ENCODE results near the gene INTS1.

INTS1 gene

DNA sequence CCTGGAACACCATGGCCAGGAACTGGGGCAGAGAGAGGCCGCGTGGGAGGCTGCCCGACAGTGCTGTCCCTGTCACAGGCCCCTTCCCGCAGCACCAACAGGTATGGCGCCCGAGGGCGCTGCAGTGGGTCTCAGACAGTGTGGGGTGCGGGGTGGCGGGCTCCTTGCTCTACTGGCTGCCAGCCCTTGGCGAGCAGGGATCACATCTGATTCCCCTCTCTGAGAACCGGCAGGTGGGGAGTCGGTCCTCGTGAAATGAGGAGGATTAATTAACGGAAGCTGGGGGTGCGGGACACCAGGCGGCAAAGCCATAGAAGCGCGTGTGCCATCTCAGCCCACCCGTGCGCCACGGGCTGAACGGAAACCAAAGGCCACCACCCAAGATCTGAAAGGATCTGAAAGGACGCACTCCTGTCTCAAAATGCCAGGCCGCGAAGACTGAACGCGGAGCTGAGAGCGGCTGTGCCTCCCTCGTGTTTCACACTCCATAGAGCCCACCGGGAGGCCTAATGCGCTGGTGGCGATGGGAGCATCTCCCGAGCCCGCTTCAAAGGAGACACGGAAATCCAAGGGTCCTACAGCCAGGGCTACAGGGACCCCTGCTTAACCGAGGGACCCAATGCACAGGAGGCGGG lies 6.8 kb downstream of the INTS1 start:
- Histone ChIP-seq H3K4me1 (ENCODE audit: insufficient read depth, low read length) (no peaks in the 10 kb centered on the region), H3K36me3 (ENCODE audit: insufficient read depth, low read length) (peaks cover 7% of the 10 kb centered on the region), H3K9ac (ENCODE audit: low read depth, low read length) (no peak overlapping the region), H3K9me3 (ENCODE audit: control insufficient read depth, insufficient read depth, low read length) (no peaks in the 10 kb centered on the region)

DNA sequence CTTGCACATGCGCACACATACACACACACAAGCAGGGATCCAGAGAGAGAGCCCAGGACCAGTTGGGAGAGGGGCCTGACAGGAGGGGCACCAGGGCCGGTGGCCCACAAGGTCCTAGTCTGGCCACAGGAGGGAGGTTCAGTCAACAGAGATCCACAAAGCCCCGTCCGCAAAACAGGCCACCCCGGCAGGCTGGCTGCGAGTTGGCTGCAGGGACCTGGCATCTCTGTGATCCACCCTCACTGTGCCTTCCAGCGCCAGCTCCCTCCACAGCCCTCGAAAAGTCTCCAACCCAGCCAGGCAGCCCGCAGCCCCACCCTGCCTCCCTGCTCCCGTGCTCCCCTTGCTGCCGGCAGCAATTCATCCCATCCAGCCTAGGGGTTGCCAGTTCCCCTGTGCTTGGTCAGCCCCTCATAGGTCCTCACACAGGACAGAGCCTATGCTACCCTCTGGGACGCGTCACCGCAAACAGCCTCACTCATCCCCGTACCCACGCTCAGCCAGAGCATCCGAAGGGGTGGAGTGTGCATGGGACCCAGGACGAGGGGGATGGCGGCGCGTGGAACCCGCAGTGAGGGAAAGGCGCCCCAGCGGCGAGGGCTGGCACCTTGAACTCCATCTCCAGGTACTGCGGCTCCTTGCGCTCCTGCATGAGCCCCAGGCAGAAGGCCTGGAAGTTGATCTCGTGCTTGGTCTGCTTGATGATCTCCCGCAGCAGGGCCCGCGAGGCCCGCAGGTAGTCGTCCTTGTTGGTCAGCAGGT lies 7.5 kb downstream of the INTS1 start:
- Histone ChIP-seq H3K9me3 (ENCODE audit: control insufficient read depth, insufficient read depth, low read length) (no peaks in the 10 kb centered on the region), H3K4me1 (ENCODE audit: insufficient read depth, low read length) (no peaks in the 10 kb centered on the region), H3K9ac (ENCODE audit: low read depth, low read length) (no peak overlapping the region), H3K36me3 (ENCODE audit: insufficient read depth, low read length) (peaks cover 3% of the 10 kb centered on the region; the same call in 1 of the 2 replicates)

DNA sequence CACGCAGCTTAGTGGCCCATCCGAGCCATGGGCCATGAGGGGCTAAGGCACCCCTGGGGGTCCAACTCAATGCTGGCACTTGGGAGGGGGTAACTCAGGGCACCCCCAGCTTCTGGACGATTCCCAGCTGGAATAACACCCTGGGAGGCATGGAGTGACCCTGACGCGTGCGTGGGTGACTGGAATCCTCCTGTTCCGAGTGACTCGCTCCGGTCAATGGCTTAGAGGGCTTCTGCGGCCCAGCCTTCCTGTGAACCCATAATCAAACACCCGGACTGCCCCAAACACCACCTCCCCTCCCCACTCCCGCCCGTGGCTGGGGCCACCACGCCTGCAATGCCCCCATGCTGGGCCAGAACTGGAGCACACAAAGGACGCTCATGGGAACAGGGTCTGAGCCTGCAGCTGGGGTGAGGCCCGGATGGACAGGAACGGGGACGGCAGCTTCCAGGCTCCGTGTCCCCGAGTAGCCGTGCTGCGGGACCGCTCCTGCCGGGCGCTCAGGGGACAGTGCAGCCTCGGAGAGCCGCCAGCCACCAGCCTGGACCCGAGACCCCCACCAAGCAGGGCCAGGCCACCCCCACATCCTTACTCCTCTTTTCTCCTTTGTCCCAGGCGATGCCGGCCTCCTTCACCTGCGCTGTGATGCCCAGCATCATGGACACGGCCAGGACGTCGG lies 8.5 kb downstream of the INTS1 start:
- Histone ChIP-seq H3K4me1 (ENCODE audit: insufficient read depth, low read length) (no peaks in the 10 kb centered on the region), H3K9me3 (ENCODE audit: control insufficient read depth, insufficient read depth, low read length) (no peaks in the 10 kb centered on the region), H3K36me3 (ENCODE audit: insufficient read depth, low read length) (peaks cover 3% of the 10 kb centered on the region; the same call in 1 of the 2 replicates), H3K9ac (ENCODE audit: low read depth, low read length) (no peak overlapping the region)

DNA sequence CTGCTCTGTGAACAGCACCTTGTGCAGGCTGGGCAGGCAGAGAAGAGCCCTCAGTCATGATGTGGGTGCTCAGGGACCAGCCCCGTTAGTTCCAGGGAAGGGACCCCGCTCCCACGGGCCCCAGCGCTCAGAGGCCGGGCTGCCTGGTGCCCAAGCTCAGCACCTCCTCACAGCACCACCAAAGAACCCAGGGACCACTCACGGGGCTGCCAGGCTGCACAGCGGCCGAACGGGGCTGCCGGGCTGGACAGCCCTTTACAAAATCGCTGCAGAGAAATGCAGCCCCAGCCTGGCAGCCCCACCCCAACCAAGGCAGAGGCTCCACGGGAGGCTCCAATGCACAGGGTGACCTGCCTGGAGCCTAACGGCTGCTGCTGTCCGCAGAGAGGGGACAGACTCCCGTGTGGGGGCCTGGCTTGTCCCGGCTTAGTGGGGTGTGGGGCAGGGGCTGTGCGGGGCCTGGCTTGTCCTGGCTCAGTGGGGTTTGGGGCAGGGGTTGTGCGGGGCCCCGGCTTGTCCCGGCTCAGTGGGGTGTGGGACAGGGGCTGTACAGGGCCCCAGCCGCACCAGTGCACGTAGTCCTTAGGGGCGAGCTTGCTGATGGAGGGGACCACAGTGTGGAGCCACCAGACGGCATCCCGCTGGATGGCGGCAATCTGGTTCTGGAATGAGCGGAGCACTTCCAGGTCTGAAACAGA lies 9.2 kb downstream of the INTS1 start:
- Histone ChIP-seq H3K9ac (ENCODE audit: low read depth, low read length) (no peak overlapping the region), H3K4me1 (ENCODE audit: insufficient read depth, low read length) (no peaks in the 10 kb centered on the region), H3K36me3 (ENCODE audit: insufficient read depth, low read length) (peaks cover 3% of the 10 kb centered on the region; the same call in 1 of the 2 replicates), H3K9me3 (ENCODE audit: control insufficient read depth, insufficient read depth, low read length) (no peaks in the 10 kb centered on the region)

DNA sequence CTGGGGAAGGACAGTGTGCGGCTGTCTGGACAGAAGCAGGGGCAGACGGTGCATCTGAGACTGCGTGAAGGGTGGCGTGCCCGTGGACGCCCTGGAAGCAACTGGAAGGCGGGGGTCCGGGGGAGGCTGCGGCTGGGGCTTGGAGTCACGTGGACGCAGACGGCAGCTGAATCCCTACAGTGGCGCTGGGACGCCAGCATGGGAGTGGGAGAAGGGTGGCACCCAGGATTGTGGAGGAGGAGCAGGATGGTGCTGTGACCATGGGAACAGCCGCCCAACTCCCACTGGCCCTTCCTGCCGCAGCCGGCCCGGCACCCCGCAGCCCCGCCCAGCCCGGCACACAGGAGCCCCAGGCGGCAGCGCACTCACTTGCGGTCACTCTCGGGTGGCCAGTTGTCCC lies 9.7 kb downstream of the INTS1 start:
- Histone ChIP-seq H3K9ac (ENCODE audit: low read depth, low read length) (no peak overlapping the region), H3K4me1 (ENCODE audit: insufficient read depth, low read length) (no peaks in the 10 kb centered on the region), H3K36me3 (ENCODE audit: insufficient read depth, low read length) (peaks cover 5% of the 10 kb centered on the region; the same call in 1 of the 2 replicates), H3K9me3 (ENCODE audit: control insufficient read depth, insufficient read depth, low read length) (no peaks in the 10 kb centered on the region)

DNA sequence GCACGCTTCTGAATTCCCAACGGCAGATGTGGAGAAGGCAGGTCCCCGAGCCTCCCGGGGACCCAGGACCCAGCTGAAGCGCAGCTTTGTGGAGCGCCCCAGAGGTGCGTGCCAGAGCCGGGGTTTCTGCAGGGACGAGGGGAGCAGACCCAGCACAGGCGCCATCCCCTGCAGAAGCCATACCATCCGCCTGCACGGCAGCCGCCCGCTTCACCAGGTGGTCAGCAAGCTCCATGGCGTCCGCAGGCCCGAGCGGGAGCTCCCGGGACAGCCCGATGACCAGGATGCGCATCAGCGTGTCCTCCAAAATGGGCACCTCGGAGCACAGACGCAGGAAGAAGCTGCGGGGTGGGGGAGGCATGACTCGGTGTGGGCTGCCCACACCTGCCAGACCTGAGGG lies 10.6 kb downstream of the INTS1 start:
- Histone ChIP-seq H3K4me1 (ENCODE audit: insufficient read depth, low read length) (no peaks in the 10 kb centered on the region), H3K9ac (ENCODE audit: low read depth, low read length) (no peak overlapping the region), H3K36me3 (ENCODE audit: insufficient read depth, low read length) (peaks cover 5% of the 10 kb centered on the region; the same call in 1 of the 2 replicates), H3K9me3 (ENCODE audit: control insufficient read depth, insufficient read depth, low read length) (no peaks in the 10 kb centered on the region)

DNA sequence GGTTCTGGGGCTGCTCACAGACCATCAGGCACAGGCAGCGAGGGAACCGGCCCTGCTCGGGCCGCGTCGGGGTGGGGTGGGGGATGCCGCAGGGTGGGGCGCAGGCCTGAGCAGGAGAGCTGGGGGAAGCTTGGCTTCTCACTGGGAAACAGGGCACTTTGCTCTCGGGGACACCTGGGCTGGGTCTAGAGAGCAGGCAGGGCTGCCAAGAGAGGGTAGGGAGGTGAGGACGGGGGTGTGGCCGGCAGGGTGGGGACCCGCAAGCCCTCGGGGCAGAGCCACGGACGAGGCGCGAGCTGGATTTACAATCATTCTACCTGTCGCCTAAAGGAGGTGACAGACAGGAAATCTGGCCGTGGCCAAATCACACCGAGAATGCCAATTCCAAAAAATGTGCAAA lies 11.1 kb downstream of the INTS1 start:
- Histone ChIP-seq H3K9me3 (ENCODE audit: control insufficient read depth, insufficient read depth, low read length) (no peaks in the 10 kb centered on the region), H3K36me3 (ENCODE audit: insufficient read depth, low read length) (peaks cover 5% of the 10 kb centered on the region; the same call in 1 of the 2 replicates), H3K9ac (ENCODE audit: low read depth, low read length) (no peak overlapping the region), H3K4me1 (ENCODE audit: insufficient read depth, low read length) (no peaks in the 10 kb centered on the region)

DNA sequence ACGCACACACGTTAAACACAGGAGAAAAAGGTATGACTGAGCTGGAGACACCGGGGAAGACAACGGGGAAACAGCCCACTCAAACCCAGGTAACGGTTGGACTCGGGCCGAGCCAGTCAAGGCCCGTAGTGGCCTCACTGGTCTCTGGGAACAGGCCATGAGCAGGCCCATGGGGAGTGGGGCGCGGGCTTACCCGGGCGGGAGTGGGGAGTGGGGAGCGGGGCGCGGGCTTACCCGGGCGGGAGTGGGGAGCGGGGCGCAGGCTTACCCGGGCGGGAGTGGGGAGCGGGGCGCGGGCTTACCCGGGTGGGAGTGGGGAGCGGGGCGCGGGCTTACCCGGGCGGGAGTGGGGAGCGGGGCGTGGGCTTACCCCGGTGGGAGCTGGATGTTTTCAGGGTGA lies 11.5 kb downstream of the INTS1 start:
- H3K9me3 ChIP-seq (ENCODE audit: control insufficient read depth, insufficient read depth, low read length) = no peaks in the 10 kb centered on the region
- H3K4me1 ChIP-seq (ENCODE audit: insufficient read depth, low read length) = no peaks in the 10 kb centered on the region
- H3K36me3 ChIP-seq (ENCODE audit: insufficient read depth, low read length) = peaks cover 5% of the 10 kb centered on the region; the same call in 1 of the 2 replicates

DNA sequence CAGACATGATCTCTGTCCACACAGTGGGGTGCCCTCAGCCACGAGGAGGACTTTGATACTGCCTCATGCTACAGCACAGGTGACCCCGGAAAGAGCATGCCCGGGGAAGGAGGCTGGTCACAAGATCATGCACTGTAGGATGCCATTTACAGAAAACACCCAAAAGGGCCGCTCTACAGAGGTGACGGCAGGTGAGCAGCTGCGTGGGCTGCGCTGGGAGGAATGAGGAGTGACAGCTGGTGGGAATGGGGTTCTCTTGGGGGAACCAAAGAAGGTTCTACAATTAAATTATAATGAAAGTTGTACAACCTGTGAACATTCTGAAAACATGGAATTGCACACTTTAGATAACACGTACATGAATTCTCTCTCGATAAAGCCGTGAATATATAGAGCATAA lies 12.0 kb downstream of the INTS1 start:
- H3K4me1 ChIP-seq (ENCODE audit: insufficient read depth, low read length) = no peaks in the 10 kb centered on the region
- H3K9me3 ChIP-seq (ENCODE audit: control insufficient read depth, insufficient read depth, low read length) = no peaks in the 10 kb centered on the region
- no peak overlapping the region for H3K9ac ChIP-seq (ENCODE audit: low read depth, low read length)
- peaks cover 6% of the 10 kb centered on the region for H3K36me3 ChIP-seq (ENCODE audit: insufficient read depth, low read length)

More for the DNA sequence above, 11.5 kb downstream of the INTS1 start:
- no peak overlapping the region for H3K9ac ChIP-seq (ENCODE audit: low read depth, low read length)

DNA sequence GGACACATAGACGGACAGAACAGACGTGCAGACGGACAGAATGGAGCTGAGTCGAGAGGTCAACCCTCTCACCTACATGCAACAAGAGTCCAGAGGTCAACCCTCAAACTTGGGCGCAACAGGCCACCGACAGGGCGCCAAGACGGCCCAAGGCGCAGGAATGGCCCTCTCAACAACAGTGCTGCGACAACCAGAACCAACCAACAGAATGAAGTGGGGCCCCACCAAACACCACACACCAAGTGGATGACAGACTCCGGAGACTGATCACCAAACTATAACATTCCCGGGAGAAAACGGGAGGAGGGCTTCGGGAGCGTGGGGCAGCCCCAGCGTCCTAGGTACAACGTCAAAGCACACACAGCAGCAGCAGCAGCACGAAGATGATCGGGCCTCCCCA lies 13.4 kb downstream of the INTS1 start:
- no peak overlapping the region for H3K9ac ChIP-seq (ENCODE audit: low read depth, low read length)
- H3K4me1 ChIP-seq (ENCODE audit: insufficient read depth, low read length) = no peaks in the 10 kb centered on the region
- peaks cover 10% of the 10 kb centered on the region for H3K36me3 ChIP-seq (ENCODE audit: insufficient read depth, low read length)
- no peaks in the 10 kb centered on the region for H3K9me3 ChIP-seq (ENCODE audit: control insufficient read depth, insufficient read depth, low read length)

DNA sequence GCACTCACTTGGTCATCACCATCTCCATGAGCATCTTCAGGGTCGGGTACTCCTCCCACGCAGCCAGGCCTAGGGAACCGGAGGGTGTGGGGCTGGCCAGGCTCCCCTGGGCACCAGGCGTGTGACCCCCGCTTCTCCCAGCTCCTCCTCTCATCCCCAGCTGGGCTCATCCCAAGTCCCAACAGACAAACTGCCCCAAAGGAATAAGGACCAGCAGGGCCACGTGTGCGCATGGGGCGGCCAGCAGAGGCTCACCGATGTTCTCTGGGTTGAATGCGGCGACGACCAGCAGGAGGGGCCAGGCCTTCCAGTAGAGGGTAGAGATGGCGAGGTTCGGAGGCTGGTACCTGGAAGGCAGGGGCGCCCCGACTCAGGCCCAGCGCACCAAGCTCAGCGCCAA lies 14.9 kb downstream of the INTS1 start:
- no peak overlapping the region for H3K9ac ChIP-seq (ENCODE audit: low read depth, low read length)
- peaks cover 12% of the 10 kb centered on the region; the same call in 1 of the 2 replicates for H3K36me3 ChIP-seq (ENCODE audit: insufficient read depth, low read length)
- no peaks in the 10 kb centered on the region for H3K9me3 ChIP-seq (ENCODE audit: control insufficient read depth, insufficient read depth, low read length)
- no peaks in the 10 kb centered on the region for H3K4me1 ChIP-seq (ENCODE audit: insufficient read depth, low read length)

DNA sequence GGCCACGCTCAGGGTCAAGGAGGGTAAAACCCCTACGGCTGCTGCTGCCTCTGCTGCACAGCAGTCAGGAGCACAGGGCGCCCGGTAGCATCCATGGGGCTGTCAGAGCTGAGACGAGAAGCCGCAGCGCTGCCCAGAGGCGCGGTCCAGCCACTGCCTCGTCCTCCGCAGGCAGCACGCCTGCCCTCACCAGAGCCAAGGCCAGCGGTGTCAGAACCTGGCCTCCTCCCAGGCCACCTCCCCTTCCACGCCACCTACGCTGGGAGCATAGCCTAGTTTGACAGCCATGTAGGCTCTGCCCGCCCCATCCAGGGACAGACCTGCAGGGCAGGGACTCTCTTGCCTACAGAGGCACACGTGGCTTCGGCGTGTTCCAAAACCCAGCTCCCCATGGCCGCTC lies 16.2 kb downstream of the INTS1 start:
- Histone ChIP-seq H3K36me3 (ENCODE audit: insufficient read depth, low read length) (peaks cover 12% of the 10 kb centered on the region; the same call in 1 of the 2 replicates), H3K9me3 (ENCODE audit: control insufficient read depth, insufficient read depth, low read length) (no peaks in the 10 kb centered on the region), H3K4me1 (ENCODE audit: insufficient read depth, low read length) (no peaks in the 10 kb centered on the region), H3K9ac (ENCODE audit: low read depth, low read length) (no peak overlapping the region)

DNA sequence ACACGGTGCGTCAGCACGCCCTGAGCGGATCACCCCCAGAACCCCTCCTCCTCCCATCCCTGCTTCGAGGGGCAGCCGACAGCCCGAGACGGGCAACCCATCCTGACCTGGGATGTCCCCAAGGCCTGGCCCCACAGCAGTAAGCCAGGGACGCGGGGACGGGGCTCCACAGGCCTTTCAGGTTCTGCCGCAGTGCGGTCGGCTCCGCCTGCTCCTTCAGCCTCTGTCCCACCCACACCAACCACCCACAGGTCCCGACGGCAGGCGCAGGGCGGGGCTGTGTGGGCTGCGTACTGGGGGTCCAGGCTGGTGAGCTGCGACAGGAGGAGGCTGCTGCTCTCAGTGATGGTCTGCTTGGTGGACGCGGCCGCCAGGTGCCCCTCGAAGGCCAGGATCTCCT lies 16.7 kb downstream of the INTS1 start:
- no peaks in the 10 kb centered on the region for H3K4me1 ChIP-seq (ENCODE audit: insufficient read depth, low read length)
- H3K9ac ChIP-seq (ENCODE audit: low read depth, low read length) = no peak overlapping the region
- no peaks in the 10 kb centered on the region for H3K9me3 ChIP-seq (ENCODE audit: control insufficient read depth, insufficient read depth, low read length)
- peaks cover 12% of the 10 kb centered on the region; the same call in 1 of the 2 replicates for H3K36me3 ChIP-seq (ENCODE audit: insufficient read depth, low read length)

DNA sequence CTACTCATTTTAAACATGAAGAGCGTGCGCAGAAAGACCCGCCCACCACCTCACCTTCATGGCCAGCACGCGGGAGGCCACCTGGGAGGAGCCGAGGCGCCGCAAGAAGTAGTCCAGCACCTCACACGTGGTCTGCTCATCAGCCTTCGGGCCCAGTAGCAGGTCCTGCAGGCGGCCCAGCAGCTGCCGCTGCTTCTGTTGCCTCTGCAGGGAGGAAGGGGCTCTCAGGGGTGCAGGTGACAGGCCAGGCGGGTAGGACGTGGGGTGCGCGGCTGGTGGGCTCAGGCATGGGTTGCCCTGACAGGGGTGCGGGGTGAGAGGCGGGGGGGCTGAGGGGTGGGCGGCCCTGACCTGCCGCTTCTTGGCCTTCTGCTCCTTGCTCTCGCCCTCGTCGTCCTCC lies 17.6 kb downstream of the INTS1 start:
- no peaks in the 10 kb centered on the region for H3K9me3 ChIP-seq (ENCODE audit: control insufficient read depth, insufficient read depth, low read length)
- no peaks in the 10 kb centered on the region for H3K4me1 ChIP-seq (ENCODE audit: insufficient read depth, low read length)
- peaks cover 15% of the 10 kb centered on the region; the same call in 1 of the 2 replicates for H3K36me3 ChIP-seq (ENCODE audit: insufficient read depth, low read length)
- no peak overlapping the region for H3K9ac ChIP-seq (ENCODE audit: low read depth, low read length)
